ENCODE data around the gene PCMT1.

Gene PCMT1

GRCh38 chr6:149857541-149857940 lies 108.0 kb downstream of the PCMT1 start:
- TF ChIP-seq CTCF (IDR thresholded peaks at IDR 0.05; ENCODE audit: low read length, missing control alignments), result no peak
- no peak overlapping the region for H3K4me3 ChIP-seq (replicated peaks; ENCODE audit: low read depth, low read length)
- no peak for DNase-seq (ENCODE audit: low read depth)

- DNase-seq (ENCODE audit: low read depth), result peak; percentile 84
- TF ChIP-seq CTCF (IDR thresholded peaks at IDR 0.05; ENCODE audit: low read length, missing control alignments), result no peak
- H3K4me3 ChIP-seq (replicated peaks; ENCODE audit: low read depth, low read length), result no peak overlapping the region
Observed at GRCh38 chr6:149859368-149859767, 109.8 kb downstream of the PCMT1 start.

GRCh38 chr6:149859938-149860337 lies 110.4 kb downstream of the PCMT1 start:
- no peak for TF ChIP-seq CTCF (IDR thresholded peaks at IDR 0.05; ENCODE audit: low read length, missing control alignments)
- no peak overlapping the region for H3K4me3 ChIP-seq (replicated peaks; ENCODE audit: low read depth, low read length)
- no peak for DNase-seq (ENCODE audit: low read depth)

GRCh38 chr6:149860513-149860833 lies 110.9 kb downstream of the PCMT1 start:
- no peak overlapping the region for H3K4me3 ChIP-seq (replicated peaks; ENCODE audit: low read depth, low read length)
- TF ChIP-seq CTCF (IDR thresholded peaks at IDR 0.05; ENCODE audit: low read length, missing control alignments), result no peak
- no peak for DNase-seq (ENCODE audit: low read depth)
